Muscle layer of duodenum (tissue), 2 donors: ENCODE data around the gene CUBN.

Experiments
- H3K27ac ChIP-seq: one replicate; pipeline ENCODE4 v1.7.0; 2013; ENCODE audit warnings: mild to moderate bottlenecking, low read length
- H3K27me3 ChIP-seq: one replicate; pipeline ENCODE4 v1.7.0; 2013; ENCODE audit warnings: low read depth, mild to moderate bottlenecking, control low read depth, low read length
- H3K36me3 ChIP-seq, 2 donors: one replicate each; pipeline ENCODE4 v1.7.0; 2013; ENCODE audit warnings: low read length in 2 of 2, control low read depth in 1 of 2, mild to moderate bottlenecking in 1 of 2; ENCODE audit not compliant: insufficient read depth in 2 of 2, control insufficient read depth in 1 of 2
- H3K4me1 ChIP-seq, 2 donors: one replicate each; pipeline ENCODE4 v1.7.0; 2013; ENCODE audit warnings: low read length in 2 of 2, mild to moderate bottlenecking in 2 of 2, control low read depth in 1 of 2, moderate library complexity in 1 of 2; ENCODE audit not compliant: insufficient read depth in 2 of 2, control insufficient read depth in 1 of 2
- H3K4me3 ChIP-seq, 2 donors: one replicate each; pipeline ENCODE4 v1.7.0; 2013; ENCODE audit warnings: low read length in 2 of 2, low read depth in 1 of 2, mild to moderate bottlenecking in 1 of 2
- H3K9me3 ChIP-seq, 2 donors: one replicate each; pipeline ENCODE4 v1.7.0; 2013; ENCODE audit warnings: low read length in 2 of 2, control low read depth in 1 of 2, mild to moderate bottlenecking in 1 of 2; ENCODE audit not compliant: control insufficient read depth in 1 of 2
- donor health status: healthy.

CUBN gene

DNA sequence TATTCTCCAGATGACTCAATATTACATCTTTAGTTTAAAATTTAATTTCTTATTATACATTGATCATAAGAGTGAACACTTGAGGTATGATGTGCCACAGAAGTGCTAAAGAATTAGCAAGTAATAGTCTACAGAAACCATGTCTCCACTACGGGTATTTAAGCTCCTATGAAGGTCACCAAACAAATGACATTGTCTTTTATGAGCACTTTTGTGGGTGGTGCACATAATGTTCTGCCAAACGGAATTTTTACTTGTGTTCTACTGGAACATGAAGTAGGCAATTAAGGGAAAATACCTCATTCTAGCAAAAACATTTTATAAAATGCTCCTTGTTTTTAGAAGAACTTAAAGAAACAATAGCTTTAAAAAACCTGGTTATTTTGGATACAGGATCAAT is 27.4 kb upstream of the CUBN start:
- Histone ChIP-seq H3K4me3 (no peak overlapping the region), H3K36me3 (no peaks in the 10 kb centered on the region), H3K27ac (no peak overlapping the region), H3K27me3 (no peaks in the 10 kb centered on the region), H3K4me1 (no peaks in the 10 kb centered on the region), H3K9me3 (no peaks in the 10 kb centered on the region)

DNA sequence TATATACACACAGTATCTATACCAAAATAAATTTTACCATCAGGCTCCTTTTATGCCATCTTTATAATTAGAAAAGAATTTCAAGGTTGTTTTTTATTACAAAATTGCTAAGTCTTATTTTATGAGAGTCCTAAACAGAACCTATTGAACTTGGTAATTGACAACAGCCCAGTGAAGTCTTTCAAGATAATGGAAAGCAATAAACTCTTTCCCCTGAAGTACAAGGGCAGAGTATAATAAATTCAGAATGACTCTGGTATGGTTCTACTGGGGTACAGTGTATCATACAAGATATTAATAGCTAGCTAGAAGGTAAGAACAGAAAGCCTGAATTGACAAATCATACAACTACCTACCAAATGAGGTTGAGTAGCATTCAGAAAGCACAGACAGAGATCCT is 26.2 kb upstream of the CUBN start:
- Histone ChIP-seq H3K4me1 (no peaks in the 10 kb centered on the region), H3K27ac (no peak overlapping the region), H3K27me3 (no peaks in the 10 kb centered on the region), H3K4me3 (no peak overlapping the region), H3K9me3 (no peaks in the 10 kb centered on the region), H3K36me3 (no peaks in the 10 kb centered on the region)

GRCh38 chr10:17154116-17154515 is 24.5 kb upstream of the CUBN start:
- H3K4me1 ChIP-seq, result no peaks in the 10 kb centered on the region

GRCh38 chr10:17153321-17153720 is 23.7 kb upstream of the CUBN start:
- Histone ChIP-seq H3K27ac (no peak overlapping the region), H3K4me1 (no peaks in the 10 kb centered on the region), H3K27me3 (no peaks in the 10 kb centered on the region), H3K9me3 (no peaks in the 10 kb centered on the region), H3K36me3 (no peaks in the 10 kb centered on the region), H3K4me3 (no peak overlapping the region)

More at GRCh38 chr10:17154116-17154515, 24.5 kb upstream of the CUBN start:
- Histone ChIP-seq H3K4me3 (no peak overlapping the region), H3K27ac (no peak overlapping the region), H3K36me3 (no peaks in the 10 kb centered on the region), H3K9me3 (no peaks in the 10 kb centered on the region), H3K27me3 (no peaks in the 10 kb centered on the region)

DNA sequence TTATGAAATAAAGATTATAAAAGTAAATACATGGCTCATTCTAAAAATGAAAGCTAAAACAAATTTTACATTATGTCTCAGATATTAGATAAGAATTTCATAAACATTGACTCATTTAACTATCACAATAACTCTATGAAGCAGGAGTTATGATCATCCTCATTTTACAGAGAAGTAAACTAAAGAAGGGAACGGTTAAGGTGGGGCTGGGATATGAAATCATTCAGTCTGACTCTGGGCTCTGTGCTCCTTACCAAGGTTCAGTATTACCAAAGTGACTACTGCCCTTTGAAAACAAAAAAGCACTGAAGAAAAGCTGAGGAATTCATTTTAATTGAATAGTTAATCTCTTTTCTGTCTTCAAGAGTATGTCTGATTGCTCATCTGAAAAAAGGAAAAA is 22.1 kb upstream of the CUBN start:
- no peaks in the 10 kb centered on the region for H3K9me3 ChIP-seq
- no peak overlapping the region for H3K4me3 ChIP-seq
- no peaks in the 10 kb centered on the region for H3K4me1 ChIP-seq
- no peaks in the 10 kb centered on the region for H3K27me3 ChIP-seq
- no peaks in the 10 kb centered on the region for H3K36me3 ChIP-seq
- H3K27ac ChIP-seq, result no peak overlapping the region

- Histone ChIP-seq H3K36me3 (no peaks in the 10 kb centered on the region), H3K27me3 (no peaks in the 10 kb centered on the region), H3K4me3 (no peak overlapping the region), H3K4me1 (no peaks in the 10 kb centered on the region), H3K27ac (no peak overlapping the region), H3K9me3 (no peaks in the 10 kb centered on the region)
These were observed 18.4 kb upstream of the CUBN start for GRCh38 chr10:17147884-17148489.

GRCh38 chr10:17146892-17147291 is 17.3 kb upstream of the CUBN start:
- H3K36me3 ChIP-seq, result no peaks in the 10 kb centered on the region
- no peaks in the 10 kb centered on the region for H3K4me1 ChIP-seq
- H3K9me3 ChIP-seq, result no peaks in the 10 kb centered on the region
- no peaks in the 10 kb centered on the region for H3K27me3 ChIP-seq
- H3K27ac ChIP-seq, result no peak overlapping the region
- no peak overlapping the region for H3K4me3 ChIP-seq

GRCh38 chr10:17145239-17145638 is 15.6 kb upstream of the CUBN start:
- no peaks in the 10 kb centered on the region for H3K27me3 ChIP-seq
- no peaks in the 10 kb centered on the region for H3K36me3 ChIP-seq
- no peak overlapping the region for H3K27ac ChIP-seq
- no peak overlapping the region for H3K4me3 ChIP-seq
- no peaks in the 10 kb centered on the region for H3K9me3 ChIP-seq
- no peaks in the 10 kb centered on the region for H3K4me1 ChIP-seq

- no peak overlapping the region for H3K27ac ChIP-seq
- no peaks in the 10 kb centered on the region for H3K36me3 ChIP-seq
These were observed 15.1 kb upstream of the CUBN start for GRCh38 chr10:17144757-17145156.

DNA sequence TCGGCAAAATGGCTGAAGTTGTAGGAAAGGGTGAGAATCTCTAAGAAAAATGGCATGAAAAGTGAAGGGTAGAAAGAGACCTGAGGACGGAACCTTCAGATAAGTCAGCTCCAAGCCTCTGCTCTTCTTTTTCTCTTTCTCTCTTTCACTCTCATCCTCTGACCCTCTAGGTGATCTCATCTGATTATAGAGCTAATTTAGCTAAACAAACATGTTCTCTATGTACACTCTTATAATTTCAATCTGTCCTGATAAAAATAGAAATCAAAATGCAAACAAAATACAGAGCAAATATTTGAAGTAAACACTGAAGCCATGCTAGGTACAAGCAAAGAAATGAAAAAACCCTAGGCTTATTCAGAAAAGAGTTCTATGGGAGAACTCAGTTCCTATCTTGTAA is 14.4 kb upstream of the CUBN start:
- Histone ChIP-seq H3K27ac (no peak overlapping the region), H3K36me3 (no peaks in the 10 kb centered on the region), H3K9me3 (no peaks in the 10 kb centered on the region), H3K4me1 (no peaks in the 10 kb centered on the region), H3K4me3 (no peak overlapping the region), H3K27me3 (no peaks in the 10 kb centered on the region)

More at GRCh38 chr10:17144757-17145156, 15.1 kb upstream of the CUBN start:
- Histone ChIP-seq H3K4me3 (no peak overlapping the region), H3K27me3 (no peaks in the 10 kb centered on the region), H3K9me3 (no peaks in the 10 kb centered on the region), H3K4me1 (no peaks in the 10 kb centered on the region)

DNA sequence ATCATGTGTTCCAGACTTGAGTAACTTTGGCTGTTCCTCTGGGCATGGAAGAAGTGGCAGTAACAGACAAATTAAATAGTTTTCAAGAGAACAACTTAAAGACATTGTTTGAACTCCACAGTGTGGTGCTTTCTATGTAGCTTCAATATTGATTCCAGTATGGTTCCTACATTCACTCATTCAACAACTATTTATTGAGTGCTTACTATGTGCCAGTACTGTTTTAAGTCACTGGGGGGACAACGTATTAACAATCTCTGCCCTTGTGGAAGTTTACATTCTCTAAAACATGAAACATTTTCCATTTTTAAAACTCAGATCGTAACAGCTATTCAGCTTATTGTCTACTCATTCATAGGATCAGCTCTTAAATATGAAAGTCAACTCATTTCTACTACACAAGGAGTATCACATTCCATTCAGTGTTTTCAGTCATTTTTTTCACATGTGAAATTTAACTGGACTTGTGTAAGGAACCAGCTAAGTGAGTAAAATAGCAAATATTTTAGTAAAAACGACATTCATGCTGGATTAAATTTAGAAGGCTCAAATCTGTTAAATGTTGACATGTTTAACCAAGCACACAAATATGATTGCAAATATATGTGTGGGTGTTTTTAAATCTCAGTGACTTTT is 13.6 kb upstream of the CUBN start:
- no peaks in the 10 kb centered on the region for H3K4me1 ChIP-seq
- H3K4me3 ChIP-seq, result no peak overlapping the region
- no peaks in the 10 kb centered on the region for H3K36me3 ChIP-seq
- no peaks in the 10 kb centered on the region for H3K9me3 ChIP-seq
- no peaks in the 10 kb centered on the region for H3K27me3 ChIP-seq
- no peak overlapping the region for H3K27ac ChIP-seq
